Left lung (tissue), 14 donors: ENCODE results near the gene PROKR2. TPM values are rescaled to one million over a fixed set of nuclear protein-coding genes. Genes with fewer than 3 reads are reported as not detected.

Experiments
- ATAC-seq: fragments of 200-7000 bp; cut with Tn5 transposase; one replicate; pipeline ENCODE4 v1.9.1; 2020; ENCODE audit warnings: moderate library complexity
- DNase-seq, 4 donors: peaks; one replicate each; pipeline ENCODE4 v3.0.0-alpha.2; 2013 to 2020
- H3K27ac ChIP-seq, 2 donors: fragments of 200-600 bp; sonication (generic) in 1 of 2; one replicate each; pipeline versions ENCODE4 v1.5.0 to v1.8.0; 2020 to 2021
- H3K27me3 ChIP-seq, 2 donors: fragments of 200-600 bp; sonication (generic) in 1 of 2; one replicate each; pipeline versions ENCODE4 v1.5.0 to v1.8.0; 2020 to 2021
- H3K36me3 ChIP-seq, 2 donors: fragments of 200-600 bp; sonication (generic) in 1 of 2; one replicate each; pipeline versions ENCODE4 v1.5.0 to v1.8.0; 2020 to 2021
- H3K4me1 ChIP-seq, 2 donors: fragments of 200-600 bp; one replicate each; pipeline ENCODE4 v1.8.0; 2021
- H3K4me3 ChIP-seq, 2 donors: fragments of 200-600 bp; sonication (generic) in 1 of 2; one replicate each; pipeline versions ENCODE4 v1.5.0 to v1.8.0; 2020 to 2021; ENCODE audit warnings: mild to moderate bottlenecking in 1 of 2
- H3K9me3 ChIP-seq, 2 donors: fragments of 200-600 bp; sonication (generic) in 1 of 2; one replicate each; pipeline versions ENCODE4 v1.5.0 to v1.8.0; 2020 to 2021
- intact Hi-C, 2 donors: fragments of 100-400 bp; cut with DNase I; formaldehyde crosslinking; loops; one replicate each; pipeline versions ENCODE4 v1.11.2 to v1.14.2; 2022
- long read RNA-seq, 12 donors: library from polyadenylated mRNA in 2 of 12; unstranded in 2 of 12; transcript quantifications; one replicate each; pipeline ENCODE4 v2.0.0 and lab custom pipeline, GENCODE V29; 2019 to 2026
- polyA plus RNA-seq, 6 donors: library from polyadenylated mRNA; unstranded; fragments of 120-200 nt; gene quantifications; one replicate each; pipeline ENCODE4 v1.2.1, GENCODE V29; 2013; ENCODE audit not compliant: insufficient read length in 6 of 6
- total RNA-seq, 2 donors: library from RNA; stranded (reverse); fragmentation: NEBNext Ultra II Directional; extraction: Animal tissue kit (Norgen Biotek cat#: 25700); gene quantifications; one replicate each; pipeline ENCODE4 v1.2.1, GENCODE V29; 2021
- TF ChIP-seq, protein P1 (sequence below), 2 donors: fragments of 200-600 bp; sonication (generic) in 1 of 2; IDR thresholded peaks; one replicate each; pipeline versions ENCODE4 v1.5.0 to v1.8.0; 2021; ENCODE audit warnings: antibody characterized with exemption in 2 of 2
- donor health status: DM: no; HTN: yes; CAD: no.
- donor health status: DM: no; HTN: no; CAD: no.

Gene PROKR2
- total RNA-seq (not detected), polyA plus RNA-seq (not detected)
- long read RNA-seq, donor 1 = 0 reads
- long read RNA-seq, donor 2 = 0 reads
- long read RNA-seq, donor 3 = 0 reads
- long read RNA-seq, donor 4 = 0 reads
- long read RNA-seq, donor 5 = 0 reads
- long read RNA-seq, donor 6 = 0 reads
- long read RNA-seq, donor 7 = 0 reads
- long read RNA-seq, donor 8 = 0 reads
- long read RNA-seq, donor 9 = 0 reads
- long read RNA-seq, donor 10 = 0 reads
- long read RNA-seq, donor 11 = 0 reads
- long read RNA-seq, donor 12 = 0 reads

- Histone ChIP-seq H3K4me1 (peaks cover 0 to 7% of the 10 kb centered on the region in 2 donors), H3K9me3 (no peaks in the 10 kb centered on the region), H3K27me3 (peaks cover 23 to 83% of the 10 kb centered on the region in 2 donors), H3K36me3 (no peaks in the 10 kb centered on the region), H3K27ac (no peak within 1 kb of the TSS), H3K4me3 (peak within 1 kb of the TSS in 1 of 2 donors; percentile 28)
- DNase-seq (peak in 2 of 4 donors; percentile 1 to 78), ATAC-seq (no peak)
- intact Hi-C loops = no loop called here
- TF ChIP-seq, protein P1, sequence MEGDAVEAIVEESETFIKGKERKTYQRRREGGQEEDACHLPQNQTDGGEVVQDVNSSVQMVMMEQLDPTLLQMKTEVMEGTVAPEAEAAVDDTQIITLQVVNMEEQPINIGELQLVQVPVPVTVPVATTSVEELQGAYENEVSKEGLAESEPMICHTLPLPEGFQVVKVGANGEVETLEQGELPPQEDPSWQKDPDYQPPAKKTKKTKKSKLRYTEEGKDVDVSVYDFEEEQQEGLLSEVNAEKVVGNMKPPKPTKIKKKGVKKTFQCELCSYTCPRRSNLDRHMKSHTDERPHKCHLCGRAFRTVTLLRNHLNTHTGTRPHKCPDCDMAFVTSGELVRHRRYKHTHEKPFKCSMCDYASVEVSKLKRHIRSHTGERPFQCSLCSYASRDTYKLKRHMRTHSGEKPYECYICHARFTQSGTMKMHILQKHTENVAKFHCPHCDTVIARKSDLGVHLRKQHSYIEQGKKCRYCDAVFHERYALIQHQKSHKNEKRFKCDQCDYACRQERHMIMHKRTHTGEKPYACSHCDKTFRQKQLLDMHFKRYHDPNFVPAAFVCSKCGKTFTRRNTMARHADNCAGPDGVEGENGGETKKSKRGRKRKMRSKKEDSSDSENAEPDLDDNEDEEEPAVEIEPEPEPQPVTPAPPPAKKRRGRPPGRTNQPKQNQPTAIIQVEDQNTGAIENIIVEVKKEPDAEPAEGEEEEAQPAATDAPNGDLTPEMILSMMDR (IDR thresholded peaks at IDR 0.05) = no peak
These were observed at the start of gene PROKR2 for GRCh38 chr20:5316188-5317158. Gene PROKR2, minus strand, starts transcription at chr20:5316954. Its CDS starts 2,585 bp downstream, at chr20:5314369.

DNA sequence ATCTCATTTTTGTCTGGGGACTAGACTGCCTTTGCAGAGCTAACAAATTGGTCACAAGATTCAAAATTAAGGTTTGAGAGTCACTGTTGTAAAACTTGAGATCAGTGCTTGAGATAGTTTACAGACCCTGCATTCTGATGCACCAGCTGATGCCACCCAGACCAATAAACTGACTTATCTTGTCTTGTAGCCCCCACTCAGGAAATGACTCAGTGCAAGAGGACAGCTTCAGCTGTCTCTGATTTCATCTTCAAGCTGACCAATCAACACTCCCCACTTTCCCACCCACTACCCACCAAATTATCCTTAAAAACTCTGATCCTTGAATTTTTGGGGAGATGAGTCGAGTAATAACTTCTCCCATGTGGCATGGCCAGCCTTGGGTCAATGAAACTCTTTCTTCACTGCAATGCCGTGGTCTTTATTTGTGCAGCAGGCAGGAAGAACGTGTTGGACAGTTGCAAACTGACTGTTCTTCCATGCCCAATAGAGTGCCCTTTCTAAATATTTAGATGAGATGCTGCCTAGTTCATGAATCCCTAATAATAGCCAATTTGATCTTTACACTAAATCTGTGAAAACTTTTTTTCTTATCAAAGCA, 48.3 kb upstream of the PROKR2 start:
- Histone ChIP-seq H3K27me3 (no peaks in the 10 kb centered on the region), H3K4me3 (no peak overlapping the region), H3K36me3 (no peaks in the 10 kb centered on the region), H3K4me1 (no peaks in the 10 kb centered on the region), H3K27ac (no peak overlapping the region), H3K9me3 (peaks cover 0 to 15% of the 10 kb centered on the region in 2 donors)
- DNase-seq = no peak
- ATAC-seq = no peak
- TF ChIP-seq, protein P1 (IDR thresholded peaks at IDR 0.05) = no peak
- intact Hi-C loops = no loop called here

DNA sequence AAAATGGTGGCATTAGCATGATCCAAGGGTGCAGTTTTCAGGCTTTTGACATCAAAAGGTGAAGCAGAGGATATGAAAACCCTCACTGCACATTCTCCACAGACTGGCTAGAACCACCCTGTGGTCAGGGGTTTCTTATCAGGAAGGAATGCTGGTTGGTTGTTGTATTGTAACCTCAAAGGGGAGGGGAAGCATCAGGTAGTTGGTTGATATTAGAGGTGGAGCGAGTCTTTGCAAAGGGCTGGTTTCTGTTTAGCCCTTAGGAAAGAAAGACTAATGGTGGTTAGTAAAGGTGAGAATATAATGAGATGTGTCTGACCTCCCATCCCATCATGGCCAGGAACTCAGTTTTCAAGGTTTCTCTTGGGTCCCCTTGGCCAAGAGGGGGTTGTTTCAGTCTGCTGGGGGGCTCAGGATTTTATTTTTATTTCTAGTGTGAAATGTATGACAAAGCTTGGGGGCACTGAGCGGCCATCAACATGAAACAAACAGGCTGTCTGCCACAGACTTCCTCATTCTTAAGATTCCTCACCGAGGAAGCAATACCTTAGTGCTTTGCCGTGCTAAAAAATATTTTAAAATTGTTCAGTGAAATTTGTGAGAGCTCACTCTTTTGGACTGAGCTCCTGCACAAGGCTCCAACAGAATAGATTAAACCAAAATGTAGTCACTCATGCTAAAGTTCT, 47.5 kb upstream of the PROKR2 start:
- no peak overlapping the region for H3K27ac ChIP-seq
- peaks cover 0 to 19% of the 10 kb centered on the region in 2 donors for H3K9me3 ChIP-seq
- DNase-seq (no peak), ATAC-seq (no peak)
- no peaks in the 10 kb centered on the region for H3K36me3 ChIP-seq
- H3K4me1 ChIP-seq = no peaks in the 10 kb centered on the region
- TF ChIP-seq, protein P1 (IDR thresholded peaks at IDR 0.05) = no peak
- no peak overlapping the region for H3K4me3 ChIP-seq
- intact Hi-C loops = no loop called here
- no peaks in the 10 kb centered on the region for H3K27me3 ChIP-seq

DNA sequence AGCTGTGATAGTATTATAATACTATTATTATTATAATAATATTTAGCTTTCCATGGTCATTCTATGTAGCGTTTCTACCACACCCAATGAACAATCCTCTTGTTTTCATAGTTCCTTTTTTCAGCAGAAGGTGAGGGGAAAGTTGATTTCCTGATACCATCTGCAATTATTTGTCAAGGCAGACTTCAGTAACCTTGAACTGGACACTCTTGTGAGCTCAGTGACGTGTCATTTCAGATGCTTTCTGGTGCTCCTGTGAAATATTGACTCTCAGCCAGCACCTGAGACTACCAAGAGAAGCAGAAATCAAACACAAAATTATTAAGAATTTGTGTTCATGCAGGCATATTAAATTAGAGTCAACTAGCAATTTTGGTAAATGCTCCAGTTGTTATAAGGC, 46.0 kb upstream of the PROKR2 start:
- Histone ChIP-seq H3K9me3 (peaks cover 0 to 19% of the 10 kb centered on the region in 2 donors), H3K4me1 (no peaks in the 10 kb centered on the region), H3K4me3 (no peak overlapping the region), H3K27ac (no peak overlapping the region), H3K36me3 (no peaks in the 10 kb centered on the region), H3K27me3 (no peaks in the 10 kb centered on the region)
- no peak for DNase-seq
- ATAC-seq = no peak
- intact Hi-C loops = no loop called here
- TF ChIP-seq, protein P1 (IDR thresholded peaks at IDR 0.05) = no peak
